ENCODE data around the gene NARS2.
A peak's percentile ranks its signal among the peaks of the same experiment; 100 is the strongest.

- peak in 2 of 3 donors; percentile 54 to 68 for TF ChIP-seq CTCF (IDR thresholded peaks at IDR 0.05)
- TF ChIP-seq EP300 (IDR thresholded peaks at IDR 0.05), result no peak
These were observed 156.6 kb downstream of the NARS2 start for GRCh38 chr11:78417888-78418583.

All from ovary (tissue), 3 donors.